SK-N-MC (cell line): Measurements from ENCODE around the gene TANC1.

Experiments used
- EZH2 ChIP-seq: fragments of 200-600 bp; sonication (generic); IDR thresholded peaks from one replicate; pipeline ENCODE4 v1.6.1; 2017; ENCODE audit warnings: antibody characterized with exemption
- FOXP2 ChIP-seq: optimal IDR thresholded peaks from 2 replicates; pipeline ENCODE3; 2011; ENCODE audit warnings: mild to moderate bottlenecking, moderate library complexity; ENCODE audit not compliant: insufficient read depth; ENCODE audit errors: extremely low read length, control extremely low read depth
- POLR2AphosphoS5 ChIP-seq: IDR thresholded peaks from 2 replicates; pipeline ENCODE4 v1.6.1; 2012; ENCODE audit warnings: mild to moderate bottlenecking, low read depth, low read length, borderline replicate concordance

DNA sequence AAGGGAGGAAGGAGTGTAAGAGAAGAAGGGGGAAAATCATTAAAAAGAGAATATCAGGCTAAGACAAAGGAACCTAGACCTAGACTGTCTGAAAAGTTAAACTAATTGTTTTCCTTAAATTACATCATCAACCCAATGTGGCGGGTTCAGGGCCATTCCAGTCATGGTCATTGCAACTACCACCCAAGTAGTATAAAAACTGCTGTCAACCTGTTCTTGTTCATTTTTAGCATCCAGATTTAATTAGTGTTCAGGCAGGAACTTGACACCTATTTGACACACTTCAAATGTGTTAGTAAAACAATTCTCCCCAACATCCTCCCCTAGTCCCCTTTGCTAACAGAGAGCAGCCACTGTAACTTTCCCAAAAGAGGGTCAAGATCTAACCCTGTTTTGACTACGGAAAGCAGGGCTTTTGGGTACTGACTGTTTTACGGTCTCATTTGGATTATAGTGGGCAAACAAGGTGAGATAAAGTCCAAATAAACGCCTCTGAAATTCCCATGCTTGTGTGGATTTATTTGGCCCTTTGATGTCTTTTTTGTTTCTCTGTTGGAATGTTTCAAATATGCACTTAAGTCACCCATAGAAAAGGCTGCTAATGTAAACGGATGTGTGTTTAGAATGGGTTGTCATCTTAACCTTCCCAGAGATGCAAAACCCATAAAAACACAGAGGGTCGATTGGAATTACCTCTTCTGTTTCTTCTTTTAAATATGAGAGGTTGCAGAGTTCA, 19.3 kb upstream of the TANC1 start:
- TF ChIP-seq EZH2 = no peak
- no peak for TF ChIP-seq POLR2AphosphoS5
- no peak for TF ChIP-seq FOXP2
